ENCODE measurements around the gene CASP2. TPM values are rescaled to one million over a fixed set of nuclear protein-coding genes. Genes with fewer than 3 reads are reported as not detected.

Gene CASP2
- polyA plus RNA-seq, 2 of the 4 experiments (the other 2 are of a cell fraction), result 17.7 to 26.0 TPM

DNA sequence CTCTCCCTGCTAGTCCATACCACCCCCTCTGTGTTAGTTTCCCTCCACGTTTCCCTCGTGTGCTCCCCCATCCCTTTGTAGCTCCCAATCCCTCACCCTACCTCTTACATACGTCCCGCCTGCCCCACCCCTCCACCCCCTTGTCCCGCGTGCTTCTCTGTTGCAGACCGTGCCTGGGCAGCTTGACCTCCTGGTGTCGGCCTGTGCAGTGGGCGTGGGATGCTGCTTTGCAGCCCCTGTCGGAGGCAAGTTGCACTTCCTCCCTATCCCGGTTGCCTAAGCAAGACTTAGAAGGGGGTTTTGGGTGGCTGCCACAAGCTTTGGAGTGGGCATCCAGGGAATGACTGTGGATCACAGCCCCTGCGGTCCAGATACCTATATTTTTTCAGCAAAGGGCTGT lies 35.5 kb downstream of the CASP2 start:
- TF ChIP-seq EHMT2 (IDR thresholded peaks at IDR 0.05; ENCODE audit: low read depth) (no peak), SMC3 (IDR thresholded peaks at IDR 0.05) (no peak), MYC (IDR thresholded peaks at IDR 0.05; ENCODE audit: borderline replicate concordance, low read length) (no peak), RFX5 (IDR thresholded peaks at IDR 0.05) (no peak), ZSCAN20 (CRISPR knock-in tag; IDR thresholded peaks at IDR 0.05) (no peak), KDM5A (IDR thresholded peaks at IDR 0.05) (no peak), HDAC2 (IDR thresholded peaks at IDR 0.05) (no peak), POLR2A (IDR thresholded peaks at IDR 0.05; ENCODE audit: low read length) (no peak), HOXB13 (CRISPR knock-in tag; IDR thresholded peaks at IDR 0.05; ENCODE audit: low read depth) (no peak), RAD21 (conservative IDR thresholded peaks at IDR 0.05 in 1 of 2, IDR thresholded peaks at IDR 0.05 in 1 of 2) (no peak), RARB (CRISPR knock-in tag; IDR thresholded peaks at IDR 0.05) (no peak)
- TF ChIP-seq, protein P1, sequence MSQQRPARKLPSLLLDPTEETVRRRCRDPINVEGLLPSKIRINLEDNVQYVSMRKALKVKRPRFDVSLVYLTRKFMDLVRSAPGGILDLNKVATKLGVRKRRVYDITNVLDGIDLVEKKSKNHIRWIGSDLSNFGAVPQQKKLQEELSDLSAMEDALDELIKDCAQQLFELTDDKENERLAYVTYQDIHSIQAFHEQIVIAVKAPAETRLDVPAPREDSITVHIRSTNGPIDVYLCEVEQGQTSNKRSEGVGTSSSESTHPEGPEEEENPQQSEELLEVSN (IDR thresholded peaks at IDR 0.05; ENCODE audit: borderline replicate concordance, low read depth), result no peak
- no peak for ATAC-seq
- 66% methylated on average over 8 of the region's 12 CpGs for WGBS (ENCODE audit: missing lambda C conversion rate)
- CTCF ChIA-PET, result interaction anchor here (1.8 kb wide), 1 partner anchor 83 kb away, joined by 5 read pairs; no protein-coding TSS in a partner anchor
- Histone ChIP-seq H3K27ac (no peak overlapping the region), H3K4me1 (peaks cover 7% of the 10 kb centered on the region; the same call in 2 of the 3 replicates), H3K4me2 (no peak overlapping the region), H3K4me3 (no peak overlapping the region), H3K9me3 (no peaks in the 10 kb centered on the region)
- no peak for FAIRE-seq
- POLR2A ChIA-PET, result no interaction called here
- no peak for DNase-seq (ENCODE audit: low read depth in 1 of 2, low spot score in 1 of 2)

DNA sequence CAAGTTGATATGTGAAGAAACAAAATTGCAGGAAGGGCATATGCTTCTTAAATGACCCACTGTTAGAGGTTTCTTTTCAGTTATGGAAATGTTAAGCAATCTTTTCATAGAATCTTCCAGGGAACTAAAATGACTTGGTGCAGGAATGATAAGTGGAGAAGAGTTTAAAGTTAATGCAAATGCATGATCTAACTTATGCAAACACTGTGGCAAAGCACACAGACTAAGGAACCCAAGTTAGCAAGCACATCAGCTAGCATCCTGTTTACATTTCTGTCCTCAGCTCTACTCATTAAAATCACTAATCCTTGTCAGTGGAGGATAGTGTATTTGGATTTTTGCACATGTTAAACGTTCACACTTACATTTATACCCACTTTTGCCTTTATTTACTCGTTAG lies 37.1 kb downstream of the CASP2 start:
- Histone ChIP-seq H3K4me3 (no peak overlapping the region), H3K9me3 (no peaks in the 10 kb centered on the region), H3K4me1 (peaks cover 7% of the 10 kb centered on the region; the same call in 2 of the 3 replicates), H3K27ac (no peak overlapping the region), H3K4me2 (0 out of 3 replicates have a peak overlapping the region, but pooled peaks have one; percentile 23)
- ATAC-seq, result no peak
- ChIA-PET CTCF (interaction anchor here (1.1 kb wide), 1 partner anchor 21 kb away, joined by 3 read pairs; no protein-coding TSS in a partner anchor), POLR2A (no interaction called here)
- no peak for DNase-seq (ENCODE audit: low read depth in 1 of 2, low spot score in 1 of 2)
- TF ChIP-seq HEYL (CRISPR knock-in tag; IDR thresholded peaks at IDR 0.05) (no peak), POLR2A (IDR thresholded peaks at IDR 0.05; ENCODE audit: low read length) (no peak), JUN (IDR thresholded peaks at IDR 0.05) (no peak), RARB (CRISPR knock-in tag; IDR thresholded peaks at IDR 0.05) (no peak), EHF (CRISPR knock-in tag; IDR thresholded peaks at IDR 0.05) (no peak), RAD21 (conservative IDR thresholded peaks at IDR 0.05 in 1 of 2, IDR thresholded peaks at IDR 0.05 in 1 of 2) (no peak), SREBF2 (IDR thresholded peaks at IDR 0.05) (no peak), TP53 (CRISPR knock-in tag; IDR thresholded peaks at IDR 0.05) (no peak), RFX5 (IDR thresholded peaks at IDR 0.05) (no peak)
- TF ChIP-seq, protein P2, sequence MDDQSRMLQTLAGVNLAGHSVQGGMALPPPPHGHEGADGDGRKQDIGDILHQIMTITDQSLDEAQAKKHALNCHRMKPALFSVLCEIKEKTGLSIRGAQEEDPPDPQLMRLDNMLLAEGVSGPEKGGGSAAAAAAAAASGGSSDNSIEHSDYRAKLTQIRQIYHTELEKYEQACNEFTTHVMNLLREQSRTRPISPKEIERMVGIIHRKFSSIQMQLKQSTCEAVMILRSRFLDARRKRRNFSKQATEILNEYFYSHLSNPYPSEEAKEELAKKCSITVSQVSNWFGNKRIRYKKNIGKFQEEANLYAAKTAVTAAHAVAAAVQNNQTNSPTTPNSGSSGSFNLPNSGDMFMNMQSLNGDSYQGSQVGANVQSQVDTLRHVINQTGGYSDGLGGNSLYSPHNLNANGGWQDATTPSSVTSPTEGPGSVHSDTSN (IDR thresholded peaks at IDR 0.05), result no peak
- WGBS (ENCODE audit: missing lambda C conversion rate), result 10% methylated on average over 2 of the region's 2 CpGs
- no peak for FAIRE-seq

DNA sequence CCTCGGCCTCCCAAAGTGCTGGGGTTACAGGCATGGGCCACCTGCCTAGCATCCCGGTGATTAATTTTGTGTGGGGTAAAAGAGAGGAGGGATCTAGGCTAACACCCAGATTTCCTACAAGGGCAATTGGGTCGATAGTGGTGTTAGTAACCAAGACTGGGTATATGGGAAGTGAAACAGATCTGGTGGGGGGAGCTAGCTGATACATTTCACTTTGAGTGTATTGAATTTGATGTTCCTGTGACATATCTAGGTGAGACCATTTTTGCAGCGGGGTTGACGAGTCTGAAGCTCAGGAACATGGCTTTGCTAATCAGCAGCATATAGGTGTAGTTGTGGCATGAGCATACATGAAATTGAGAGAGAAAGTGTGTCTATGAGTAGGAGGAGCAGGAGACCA lies 39.8 kb downstream of the CASP2 start:
- ATAC-seq (no peak), DNase-seq (ENCODE audit: low read depth in 1 of 2, low spot score in 1 of 2) (no peak), FAIRE-seq (no peak)
- ChIA-PET CTCF (interaction anchor here (0.9 to 1.9 kb wide), 4 partner anchors 11 to 52 kb away, joined by 3 to 5 read pairs (median 4); no protein-coding TSS in a partner anchor), POLR2A (no interaction called here)
- Histone ChIP-seq H3K4me1 (peaks cover 24% of the 10 kb centered on the region), H3K4me2 (no peak overlapping the region), H3K9me3 (no peaks in the 10 kb centered on the region), H3K4me3 (no peak overlapping the region), H3K27ac (no peak overlapping the region)
- 86% methylated on average over 5 of the region's 5 CpGs for WGBS (ENCODE audit: missing lambda C conversion rate)
- TF ChIP-seq, protein P3, sequence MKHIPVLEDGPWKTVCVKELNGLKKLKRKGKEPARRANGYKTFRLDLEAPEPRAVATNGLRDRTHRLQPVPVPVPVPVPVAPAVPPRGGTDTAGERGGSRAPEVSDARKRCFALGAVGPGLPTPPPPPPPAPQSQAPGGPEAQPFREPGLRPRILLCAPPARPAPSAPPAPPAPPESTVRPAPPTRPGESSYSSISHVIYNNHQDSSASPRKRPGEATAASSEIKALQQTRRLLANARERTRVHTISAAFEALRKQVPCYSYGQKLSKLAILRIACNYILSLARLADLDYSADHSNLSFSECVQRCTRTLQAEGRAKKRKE (CRISPR knock-in tag; IDR thresholded peaks at IDR 0.05; ENCODE audit: low read depth), result no peak
- TF ChIP-seq PHF8 (IDR thresholded peaks at IDR 0.05; ENCODE audit: borderline replicate concordance, low read depth), result no peak
- no peak for TF ChIP-seq CBX8 (IDR thresholded peaks at IDR 0.05)
- TF ChIP-seq, protein P1 (IDR thresholded peaks at IDR 0.05; ENCODE audit: borderline replicate concordance, low read depth), result no peak
- TF ChIP-seq, protein P4, sequence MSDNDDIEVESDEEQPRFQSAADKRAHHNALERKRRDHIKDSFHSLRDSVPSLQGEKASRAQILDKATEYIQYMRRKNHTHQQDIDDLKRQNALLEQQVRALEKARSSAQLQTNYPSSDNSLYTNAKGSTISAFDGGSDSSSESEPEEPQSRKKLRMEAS (IDR thresholded peaks at IDR 0.05), result no peak
- TF ChIP-seq, protein P5, sequence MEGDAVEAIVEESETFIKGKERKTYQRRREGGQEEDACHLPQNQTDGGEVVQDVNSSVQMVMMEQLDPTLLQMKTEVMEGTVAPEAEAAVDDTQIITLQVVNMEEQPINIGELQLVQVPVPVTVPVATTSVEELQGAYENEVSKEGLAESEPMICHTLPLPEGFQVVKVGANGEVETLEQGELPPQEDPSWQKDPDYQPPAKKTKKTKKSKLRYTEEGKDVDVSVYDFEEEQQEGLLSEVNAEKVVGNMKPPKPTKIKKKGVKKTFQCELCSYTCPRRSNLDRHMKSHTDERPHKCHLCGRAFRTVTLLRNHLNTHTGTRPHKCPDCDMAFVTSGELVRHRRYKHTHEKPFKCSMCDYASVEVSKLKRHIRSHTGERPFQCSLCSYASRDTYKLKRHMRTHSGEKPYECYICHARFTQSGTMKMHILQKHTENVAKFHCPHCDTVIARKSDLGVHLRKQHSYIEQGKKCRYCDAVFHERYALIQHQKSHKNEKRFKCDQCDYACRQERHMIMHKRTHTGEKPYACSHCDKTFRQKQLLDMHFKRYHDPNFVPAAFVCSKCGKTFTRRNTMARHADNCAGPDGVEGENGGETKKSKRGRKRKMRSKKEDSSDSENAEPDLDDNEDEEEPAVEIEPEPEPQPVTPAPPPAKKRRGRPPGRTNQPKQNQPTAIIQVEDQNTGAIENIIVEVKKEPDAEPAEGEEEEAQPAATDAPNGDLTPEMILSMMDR (IDR thresholded peaks at IDR 0.05), result no peak
- no peak for TF ChIP-seq EP300 (IDR thresholded peaks at IDR 0.05)
- no peak for TF ChIP-seq ZSCAN20 (CRISPR knock-in tag; IDR thresholded peaks at IDR 0.05)
- no peak for TF ChIP-seq EHMT2 (IDR thresholded peaks at IDR 0.05; ENCODE audit: low read depth)
- TF ChIP-seq ZC3H11A (IDR thresholded peaks at IDR 0.05), result no peak
- no peak for TF ChIP-seq NFE2L2 (conservative IDR thresholded peaks at IDR 0.05; ENCODE audit: low read length)
- TF ChIP-seq, protein P6, sequence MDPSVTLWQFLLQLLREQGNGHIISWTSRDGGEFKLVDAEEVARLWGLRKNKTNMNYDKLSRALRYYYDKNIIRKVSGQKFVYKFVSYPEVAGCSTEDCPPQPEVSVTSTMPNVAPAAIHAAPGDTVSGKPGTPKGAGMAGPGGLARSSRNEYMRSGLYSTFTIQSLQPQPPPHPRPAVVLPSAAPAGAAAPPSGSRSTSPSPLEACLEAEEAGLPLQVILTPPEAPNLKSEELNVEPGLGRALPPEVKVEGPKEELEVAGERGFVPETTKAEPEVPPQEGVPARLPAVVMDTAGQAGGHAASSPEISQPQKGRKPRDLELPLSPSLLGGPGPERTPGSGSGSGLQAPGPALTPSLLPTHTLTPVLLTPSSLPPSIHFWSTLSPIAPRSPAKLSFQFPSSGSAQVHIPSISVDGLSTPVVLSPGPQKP (IDR thresholded peaks at IDR 0.05; ENCODE audit: low read depth, low read length), result no peak
- no peak for TF ChIP-seq ZNF302 (CRISPR knock-in tag; IDR thresholded peaks at IDR 0.05)
- no peak for TF ChIP-seq EHF (CRISPR knock-in tag; IDR thresholded peaks at IDR 0.05)
- no peak for TF ChIP-seq MAFK (IDR thresholded peaks at IDR 0.05; ENCODE audit: partially characterized antibody)

All from A549 (cell line).